Stimulated activated CD4-positive, alpha-beta T cell treated with anti-CD3 and anti-CD28 coated beads, Interleukin-2, amount 100 ng/mL, for 24 hours (primary cell): ENCODE results near the gene RABIF.
"Not testable (repeated sequence)": the region's sequence is repeated elsewhere in the genome, so short reads cannot be mapped to it uniquely, and the experiment has no call there.

Experiments used
- DNase-seq, 2 donors: peaks; one replicate each; pipeline ENCODE4 v3.0.0-alpha.2; 2020

Gene RABIF

DNA sequence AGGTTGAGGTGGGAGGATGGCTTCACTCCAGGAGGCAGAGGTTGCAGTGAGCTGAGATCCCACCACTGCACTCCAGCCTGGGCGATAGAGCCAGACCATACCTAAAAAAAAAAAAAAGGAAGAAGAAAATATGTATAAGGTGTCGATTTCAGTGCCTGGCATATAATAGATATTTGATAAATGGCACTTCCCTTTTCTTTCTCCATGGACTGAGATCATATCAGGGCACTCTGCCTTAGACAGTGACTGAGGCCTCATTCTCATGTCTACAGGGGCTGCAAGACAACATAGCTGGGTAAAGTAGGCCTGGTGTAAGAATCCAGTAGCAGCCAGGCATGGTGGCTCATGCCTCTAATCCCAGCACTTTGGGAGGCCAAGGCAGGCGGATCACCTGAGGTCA is 57.0 kb downstream of the RABIF start:
- DNase-seq, result no peak

DNA sequence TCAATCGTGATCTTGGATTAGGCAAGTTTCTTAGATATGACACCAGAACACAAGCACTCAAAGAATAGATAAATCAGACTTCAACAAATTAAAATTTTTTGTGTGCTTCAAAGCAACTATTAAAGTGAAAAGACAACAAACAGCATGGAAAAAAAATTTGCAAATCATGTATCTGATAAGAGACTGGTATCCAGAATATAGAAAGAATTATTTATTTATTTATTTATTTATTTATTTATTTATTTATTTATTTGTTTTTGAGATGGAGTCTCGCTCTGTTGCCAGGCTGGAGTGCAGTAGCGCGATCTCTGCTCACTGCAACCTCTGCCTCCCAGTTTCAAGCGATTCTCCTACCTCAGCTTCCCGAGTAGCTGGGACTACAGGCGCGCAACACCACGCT is 59.7 kb downstream of the RABIF start:
- not testable (repeated sequence) for DNase-seq
